Cardiac muscle cell (in vitro differentiated cells and primary cell): ENCODE data around the gene LGALS4. TPM values are rescaled to one million over a fixed set of nuclear protein-coding genes. Genes with fewer than 3 reads are reported as not detected.
"Not testable (repeated sequence)": the region's sequence is repeated elsewhere in the genome, so short reads cannot be mapped to it uniquely, and the experiment has no call there.

Experiments
- DNase-seq, 2 donors: peaks; one replicate each; pipeline versions ENCODE4 v3.0.0 to v3.0.0-alpha.2; 2010 to 2017; ENCODE audit warnings: low read depth in 1 of 2, low spot score in 1 of 2
- H3K27ac ChIP-seq: fragments of 200-600 bp; sonication (generic); 2 replicates; pipeline ENCODE4 v1.5.1; 2016
- H3K27me3 ChIP-seq: fragments of 200-600 bp; sonication (generic); 2 replicates; pipeline ENCODE4 v1.6.0; 2016; ENCODE audit warnings: control low read depth
- H3K36me3 ChIP-seq: fragments of 200-600 bp; sonication (generic); 2 replicates; pipeline ENCODE4 v1.5.1; 2016; ENCODE audit warnings: control low read depth
- H3K4me1 ChIP-seq: fragments of 200-600 bp; sonication (generic); 2 replicates; pipeline ENCODE4 v1.8.1; 2017; ENCODE audit warnings: low read depth, mild to moderate bottlenecking, mixed run types
- H3K4me3 ChIP-seq: fragments of 200-600 bp; sonication (generic); 2 replicates; pipeline ENCODE4 v1.5.1; 2016; ENCODE audit warnings: mild to moderate bottlenecking
- H3K9me3 ChIP-seq: fragments of 200-600 bp; sonication (generic); 2 replicates; pipeline ENCODE4 v1.5.1; 2017; ENCODE audit warnings: low read depth, mild to moderate bottlenecking, control low read depth
- polyA plus RNA-seq: library from polyadenylated mRNA; unstranded; fragments of >200 nt; fragmentation: Nextera tagmentation; extraction: Ambion mirVana; gene quantifications from 2 replicates; pipeline ENCODE4 v1.2.1, GENCODE V29; 2016
- total RNA-seq: library from RNA; depleted of rRNA; stranded (reverse); fragments of >200 nt; gene quantifications from 2 replicates; pipeline ENCODE4 v1.2.3, GENCODE V29; 2016
- TF ChIP-seq, protein P1 (sequence below): IDR thresholded peaks from 2 replicates; pipeline ENCODE4 v1.5.1; 2012; ENCODE audit warnings: low read depth, mild to moderate bottlenecking, low read length

The LGALS4 gene
- total and polyA plus RNA-seq, 2 experiments from 2014 or later = 0.50 to 1.0 TPM

DNA sequence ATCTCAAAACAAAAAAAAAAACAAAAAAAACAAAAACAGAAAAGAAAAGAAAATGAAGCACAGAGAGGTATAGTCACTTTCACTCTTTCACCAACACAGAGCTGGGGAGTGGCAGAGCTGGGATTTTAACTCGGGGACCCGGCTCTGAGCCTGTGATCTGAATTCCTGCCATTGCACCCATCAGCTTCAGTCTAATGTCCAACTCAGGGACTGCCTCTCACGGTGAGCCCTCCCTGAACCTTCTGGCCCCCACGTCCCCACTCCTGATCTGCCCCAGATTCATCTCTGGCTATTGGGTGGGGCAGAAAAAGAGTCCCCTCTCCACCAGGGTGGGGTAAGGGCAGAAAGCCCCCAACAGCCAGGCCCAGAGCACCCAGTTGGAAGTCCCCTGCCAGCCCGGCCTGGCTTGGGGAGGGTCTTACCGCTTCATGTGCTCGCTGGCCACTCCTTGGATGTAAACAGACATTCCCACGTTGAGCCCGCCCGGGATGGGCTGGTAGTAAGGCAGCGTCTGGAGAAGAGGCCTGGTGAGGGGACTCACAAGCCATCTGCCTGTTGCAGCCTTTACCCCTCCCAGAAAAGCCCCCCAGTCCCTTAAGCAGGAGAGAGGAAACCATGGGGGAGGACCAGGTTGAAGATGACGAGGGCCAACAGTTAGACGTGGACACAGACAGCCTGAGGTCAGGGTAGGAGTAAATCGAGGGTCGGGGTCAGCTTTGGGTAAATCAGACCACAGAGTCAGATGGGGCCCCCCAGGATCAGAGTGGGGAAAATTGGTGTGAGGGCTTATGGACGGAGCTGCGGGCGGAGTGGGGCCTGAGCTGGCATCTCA lies 520 bp downstream of the LGALS4 start:
- Histone ChIP-seq H3K27me3 (no peaks in the 10 kb centered on the region), H3K9me3 (no peaks in the 10 kb centered on the region), H3K27ac (no peak overlapping the region), H3K4me1 (peaks cover 4% of the 10 kb centered on the region), H3K4me3 (no peak overlapping the region), H3K36me3 (peaks cover 11% of the 10 kb centered on the region)
- TF ChIP-seq, protein P1, sequence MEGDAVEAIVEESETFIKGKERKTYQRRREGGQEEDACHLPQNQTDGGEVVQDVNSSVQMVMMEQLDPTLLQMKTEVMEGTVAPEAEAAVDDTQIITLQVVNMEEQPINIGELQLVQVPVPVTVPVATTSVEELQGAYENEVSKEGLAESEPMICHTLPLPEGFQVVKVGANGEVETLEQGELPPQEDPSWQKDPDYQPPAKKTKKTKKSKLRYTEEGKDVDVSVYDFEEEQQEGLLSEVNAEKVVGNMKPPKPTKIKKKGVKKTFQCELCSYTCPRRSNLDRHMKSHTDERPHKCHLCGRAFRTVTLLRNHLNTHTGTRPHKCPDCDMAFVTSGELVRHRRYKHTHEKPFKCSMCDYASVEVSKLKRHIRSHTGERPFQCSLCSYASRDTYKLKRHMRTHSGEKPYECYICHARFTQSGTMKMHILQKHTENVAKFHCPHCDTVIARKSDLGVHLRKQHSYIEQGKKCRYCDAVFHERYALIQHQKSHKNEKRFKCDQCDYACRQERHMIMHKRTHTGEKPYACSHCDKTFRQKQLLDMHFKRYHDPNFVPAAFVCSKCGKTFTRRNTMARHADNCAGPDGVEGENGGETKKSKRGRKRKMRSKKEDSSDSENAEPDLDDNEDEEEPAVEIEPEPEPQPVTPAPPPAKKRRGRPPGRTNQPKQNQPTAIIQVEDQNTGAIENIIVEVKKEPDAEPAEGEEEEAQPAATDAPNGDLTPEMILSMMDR = no peak
- DNase-seq = no peak

DNA sequence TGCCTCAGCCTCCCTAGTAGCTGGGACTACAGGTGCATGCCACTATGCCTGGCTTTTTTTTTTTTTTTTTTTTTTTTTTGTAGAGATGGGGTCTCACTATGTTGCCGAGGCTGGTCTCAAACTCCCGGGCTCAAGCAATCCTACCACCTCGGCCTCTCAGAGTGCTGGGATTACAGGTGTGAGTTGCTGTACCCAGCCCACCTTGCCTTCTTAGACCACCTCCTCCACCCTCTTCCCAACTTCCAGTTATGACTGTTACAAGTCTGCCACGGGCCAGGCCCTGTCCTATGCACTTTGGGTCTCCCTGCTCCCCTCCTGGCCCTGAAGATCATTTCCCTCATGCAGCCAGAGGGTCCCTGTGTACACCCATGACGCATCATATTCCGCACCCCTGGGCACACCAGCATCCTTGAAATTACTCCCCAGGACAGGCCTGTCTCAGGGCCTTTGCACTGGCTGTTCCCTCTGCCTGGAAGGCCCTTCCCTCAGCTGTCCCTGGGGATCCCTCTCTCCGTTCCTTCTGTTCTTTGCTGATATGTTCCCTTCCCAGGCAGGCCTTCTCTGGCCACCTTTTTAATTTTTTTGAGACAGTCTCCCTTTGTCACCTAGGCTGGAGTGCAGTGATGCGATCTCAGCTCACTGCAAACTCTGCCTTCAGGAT lies 3.0 kb downstream of the LGALS4 start:
- Histone ChIP-seq H3K27me3 (no peaks in the 10 kb centered on the region), H3K9me3 (no peaks in the 10 kb centered on the region), H3K36me3 (no peaks in the 10 kb centered on the region), H3K4me3 (no peak overlapping the region), H3K4me1 (peaks cover 4% of the 10 kb centered on the region), H3K27ac (no peak overlapping the region)
- TF ChIP-seq, protein P1 = no peak
- no peak for DNase-seq

DNA sequence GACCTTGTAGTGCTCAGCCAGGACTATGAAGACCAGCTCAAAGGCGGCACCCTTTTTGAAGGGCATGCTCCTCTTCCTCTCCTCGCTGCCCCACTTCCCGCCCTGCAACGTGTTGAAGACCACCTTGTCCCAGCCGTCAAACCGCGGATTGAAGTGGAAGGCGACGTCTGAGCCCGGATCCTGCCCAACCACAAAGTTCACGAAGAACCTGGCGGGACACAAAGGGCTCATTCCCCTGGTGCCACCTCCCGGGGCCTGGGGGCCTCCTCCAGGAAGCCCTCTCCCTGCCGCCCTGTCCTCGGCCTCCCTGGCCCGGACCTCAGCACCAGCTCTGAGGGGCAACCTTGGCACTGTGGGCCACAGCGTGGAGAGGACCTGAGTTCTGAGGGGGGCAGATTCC lies 4.0 kb downstream of the LGALS4 start:
- TF ChIP-seq, protein P1 = no peak
- DNase-seq = no peak
- no peak overlapping the region for H3K4me3 ChIP-seq
- no peak overlapping the region for H3K27ac ChIP-seq
- H3K27me3 ChIP-seq = no peaks in the 10 kb centered on the region
- H3K4me1 ChIP-seq = peaks cover 4% of the 10 kb centered on the region
- no peaks in the 10 kb centered on the region for H3K36me3 ChIP-seq
- H3K9me3 ChIP-seq = no peaks in the 10 kb centered on the region

DNA sequence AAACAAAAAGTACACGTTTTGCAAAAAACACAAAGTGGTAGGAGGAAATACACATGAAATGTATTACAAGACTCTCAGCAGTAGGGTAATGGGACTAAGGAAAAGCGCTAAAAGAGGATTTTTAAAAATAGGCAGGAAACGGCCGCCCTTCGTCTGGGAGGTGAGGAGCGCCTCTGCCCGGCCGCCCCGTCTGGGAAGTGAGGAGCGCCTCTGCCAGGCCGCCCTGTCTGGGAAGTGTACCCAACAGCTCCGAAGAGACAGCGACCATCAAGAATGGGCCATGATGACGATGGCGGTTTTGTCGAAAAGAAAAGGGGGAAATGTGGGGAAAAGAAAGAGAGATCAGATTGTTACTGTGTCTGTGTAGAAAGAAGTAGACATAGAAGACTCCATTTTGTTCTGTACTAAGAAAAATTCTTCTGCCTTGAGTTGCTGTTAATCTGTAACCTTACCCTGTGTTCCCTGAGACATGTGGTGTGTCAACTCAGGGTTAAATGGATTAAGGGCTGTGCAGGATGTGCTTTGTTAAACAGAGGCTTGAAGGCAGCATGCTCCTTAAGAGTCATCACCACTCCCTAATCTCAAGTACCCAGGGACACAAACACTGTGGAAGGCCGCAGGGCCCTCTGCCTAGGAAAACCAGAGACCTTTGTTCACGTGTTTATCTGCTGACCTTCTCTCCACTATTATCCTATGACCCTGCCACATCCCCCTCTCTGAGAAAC lies 5.2 kb downstream of the LGALS4 start:
- H3K27ac ChIP-seq, DNase-seq: not testable (repeated sequence)

DNA sequence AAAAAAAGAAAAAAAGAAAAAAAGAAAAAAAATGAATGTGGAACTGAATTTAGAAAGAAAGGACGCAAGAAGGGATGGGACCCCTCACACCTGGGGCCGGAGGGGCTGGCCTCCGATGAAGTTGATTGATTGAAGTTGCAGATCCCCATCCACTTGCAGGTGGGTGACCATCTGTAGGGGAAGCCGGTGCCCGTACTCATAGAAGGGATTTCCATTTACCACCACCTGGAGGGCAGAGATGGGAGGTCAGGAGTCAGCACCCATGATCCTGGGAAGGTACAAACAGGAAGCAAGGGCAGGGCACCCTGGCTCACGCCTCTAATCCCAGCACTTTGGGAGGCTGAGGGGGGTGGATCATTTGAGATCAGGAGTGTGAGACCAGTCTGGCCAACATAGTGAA lies 6.4 kb downstream of the LGALS4 start:
- Histone ChIP-seq H3K27ac (no peak overlapping the region), H3K36me3 (no peaks in the 10 kb centered on the region), H3K4me1 (peaks cover 4% of the 10 kb centered on the region), H3K9me3 (no peaks in the 10 kb centered on the region), H3K27me3 (no peaks in the 10 kb centered on the region), H3K4me3 (no peak overlapping the region)
- TF ChIP-seq, protein P1 = no peak
- no peak for DNase-seq

More for the DNA sequence above, 5.2 kb downstream of the LGALS4 start:
- not testable (repeated sequence) for H3K27me3 ChIP-seq, H3K4me1 ChIP-seq, H3K36me3 ChIP-seq, H3K4me3 ChIP-seq, H3K9me3 ChIP-seq
